Fibroblast of skin of right biceps (primary cell): ENCODE data around the gene NDUFS7.
"Not testable (repeated sequence)": the region's sequence is repeated elsewhere in the genome, so short reads cannot be mapped to it uniquely, and the experiment has no call there.

Experiments
- DNase-seq: peaks from one replicate; pipeline ENCODE4 v3.0.0-alpha.2; 2013

Gene NDUFS7

DNA sequence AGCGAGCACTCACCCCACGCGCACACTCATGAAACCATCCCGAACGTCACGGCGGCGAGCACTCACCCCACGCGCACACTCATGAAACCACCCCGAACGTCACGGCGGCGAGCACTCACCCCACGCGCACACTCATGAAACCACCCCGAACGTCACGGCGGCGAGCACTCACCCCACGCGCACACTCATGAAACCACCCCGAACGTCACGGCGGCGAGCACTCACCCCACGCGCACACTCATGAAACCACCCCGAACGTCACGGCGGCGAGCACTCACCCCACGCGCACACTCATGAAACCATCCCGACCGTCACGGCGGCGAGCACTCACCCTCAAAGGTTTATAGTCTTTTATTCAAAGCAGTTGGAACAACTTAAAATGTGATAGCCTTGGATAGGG, 36.4 kb downstream of the NDUFS7 start:
- DNase-seq: not testable (repeated sequence)

GRCh38 chr19:1420590-1420989, 36.9 kb downstream of the NDUFS7 start:
- no peak for DNase-seq

- DNase-seq: no peak
Observed at GRCh38 chr19:1421218-1421957, 37.7 kb downstream of the NDUFS7 start.

DNA sequence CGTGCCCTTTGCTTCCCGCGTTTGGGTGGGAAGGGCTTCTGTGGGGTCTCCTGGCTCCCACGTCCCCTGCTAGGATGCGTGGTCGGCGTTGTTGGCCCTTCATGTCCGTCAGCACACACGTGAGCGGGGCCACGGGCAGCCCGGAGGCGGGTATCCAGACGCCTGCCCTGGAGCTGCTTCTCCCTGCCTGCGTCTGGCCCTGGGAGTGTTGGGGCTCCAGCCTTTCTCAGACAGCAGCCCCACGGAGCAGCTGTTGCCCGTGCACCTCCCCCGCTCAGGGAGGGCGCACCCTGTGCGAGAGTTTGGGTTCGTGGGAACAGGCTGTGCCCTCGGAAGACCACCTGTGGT, 38.2 kb downstream of the NDUFS7 start:
- DNase-seq: no peak

DNA sequence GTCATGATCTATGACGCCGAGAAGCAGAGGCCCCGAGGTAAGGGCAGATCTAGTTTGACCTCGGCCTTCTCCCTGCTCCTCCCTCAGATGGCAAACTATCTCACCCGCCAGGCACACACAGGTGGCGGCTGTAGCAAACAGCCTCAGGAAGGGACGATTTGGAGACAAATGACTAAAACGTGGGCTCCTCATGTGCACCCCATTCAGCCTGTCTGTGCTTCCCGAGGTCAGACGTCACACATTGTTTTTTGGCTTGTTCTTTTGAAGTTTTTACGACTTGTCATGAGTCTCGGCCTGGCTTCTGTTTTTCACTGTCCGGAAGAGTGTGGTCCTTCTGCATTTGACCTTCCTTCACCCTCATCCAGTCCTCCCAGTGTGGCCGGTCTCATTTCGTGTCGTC, 38.7 kb downstream of the NDUFS7 start:
- no peak for DNase-seq

GRCh38 chr19:1422943-1423342, 39.2 kb downstream of the NDUFS7 start:
- no peak for DNase-seq

GRCh38 chr19:1423436-1424191, 39.9 kb downstream of the NDUFS7 start:
- no peak for DNase-seq

- no peak for DNase-seq
Observed at GRCh38 chr19:1424192-1424955, 40.7 kb downstream of the NDUFS7 start.

GRCh38 chr19:1425102-1425837, 41.6 kb downstream of the NDUFS7 start:
- peak; percentile 27 for DNase-seq

DNA sequence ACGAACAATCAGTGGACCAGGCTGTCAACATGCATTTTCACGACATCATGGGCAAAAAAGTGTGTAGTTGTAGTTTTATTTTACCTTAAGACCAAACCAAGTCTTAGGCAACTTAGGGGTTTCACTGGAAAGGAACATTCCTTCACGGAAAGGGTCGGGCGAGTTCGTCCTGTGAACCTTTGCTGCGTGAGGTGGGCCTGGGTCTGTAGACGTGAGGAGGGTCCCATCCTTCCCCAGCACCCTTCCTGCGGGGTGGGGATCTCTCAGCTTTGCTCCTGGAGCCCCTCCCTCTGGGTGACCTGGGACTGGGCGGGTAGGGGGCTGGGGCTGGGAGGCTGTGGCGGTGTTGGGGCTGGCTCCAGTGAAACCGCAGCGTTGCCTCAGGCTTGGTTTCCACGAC, 42.2 kb downstream of the NDUFS7 start:
- DNase-seq: no peak

GRCh38 chr19:1426736-1427135, 43.0 kb downstream of the NDUFS7 start:
- DNase-seq: no peak

- no peak for DNase-seq
Observed at GRCh38 chr19:1427221-1427920, 43.7 kb downstream of the NDUFS7 start.

DNA sequence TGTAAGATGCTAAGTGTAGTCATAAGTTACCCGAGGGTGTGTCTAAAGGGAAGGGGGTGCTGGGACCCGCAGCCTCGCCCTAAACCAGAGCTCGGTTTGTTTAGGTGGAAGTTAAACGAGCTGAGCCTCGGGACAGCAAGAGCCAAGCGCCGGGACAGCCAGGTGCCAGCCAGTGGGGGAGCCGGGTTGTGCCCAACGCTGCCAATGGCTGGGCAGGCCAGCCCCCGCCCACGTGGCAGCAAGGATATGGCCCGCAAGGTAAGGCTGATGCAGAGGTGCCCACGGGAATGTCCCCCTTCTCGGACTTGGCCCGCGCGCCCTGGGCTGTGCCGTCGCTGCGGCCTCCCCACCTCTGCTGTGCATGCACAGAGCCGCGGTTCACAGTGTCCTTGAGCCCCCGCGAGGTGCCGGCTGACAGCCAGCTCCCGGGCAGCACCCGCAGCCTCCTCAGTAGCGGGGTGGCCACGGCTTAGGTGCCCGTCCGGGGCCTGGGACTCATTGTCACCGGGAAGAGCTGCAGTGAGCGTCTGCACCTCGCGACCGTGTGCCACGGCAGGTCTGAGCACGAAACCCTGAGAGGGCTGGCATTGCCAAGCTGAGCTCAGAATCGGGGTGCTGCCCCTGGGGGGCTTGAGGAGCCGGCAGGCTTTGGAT, 45.2 kb downstream of the NDUFS7 start:
- DNase-seq: no peak

DNA sequence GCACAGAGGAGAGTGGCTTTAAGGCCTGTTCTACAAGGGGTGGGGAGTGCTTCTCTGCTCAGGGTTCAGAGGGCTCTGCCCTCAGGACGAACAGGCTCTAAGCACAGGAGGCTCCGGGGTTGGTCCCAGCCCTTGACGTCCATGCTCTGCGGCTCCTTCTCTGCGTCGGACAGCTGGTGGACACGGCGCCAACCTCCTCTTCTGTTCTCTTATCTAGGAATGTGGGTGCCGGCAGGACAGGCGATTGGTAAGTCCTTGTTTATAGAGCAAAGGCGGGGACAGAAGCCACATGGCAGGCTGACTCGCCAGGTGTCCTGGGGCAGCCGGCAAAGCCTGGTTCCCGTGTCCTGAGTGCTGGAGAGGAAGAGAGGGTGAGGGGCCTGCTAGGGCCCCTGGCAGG, 46.0 kb downstream of the NDUFS7 start:
- DNase-seq: no peak

DNA sequence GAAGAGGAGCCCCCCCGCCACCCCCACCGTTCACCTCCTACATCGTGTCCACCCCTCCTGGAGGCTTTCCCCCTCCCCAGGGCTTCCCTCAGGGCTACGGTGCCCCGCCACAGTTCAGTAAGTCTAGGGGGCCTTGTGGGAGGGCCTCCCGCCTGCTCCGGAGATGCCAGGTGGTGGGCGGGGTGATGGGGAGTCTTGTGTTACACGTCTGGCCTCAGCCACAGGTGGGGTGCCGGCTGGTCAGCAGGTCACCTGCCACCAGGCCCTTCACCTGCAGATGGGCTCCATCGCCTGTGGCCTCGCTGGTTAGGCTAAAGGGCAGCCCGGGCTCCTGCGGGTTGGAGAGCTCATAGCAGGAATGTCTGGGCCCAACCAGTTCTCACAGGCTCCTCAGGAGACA, 46.5 kb downstream of the NDUFS7 start:
- DNase-seq: no peak

- no peak for DNase-seq
Observed at GRCh38 chr19:1431759-1432506, 48.2 kb downstream of the NDUFS7 start.

GRCh38 chr19:1432507-1432887, 48.8 kb downstream of the NDUFS7 start:
- no peak for DNase-seq

- no peak for DNase-seq
Observed at GRCh38 chr19:1433119-1434039, 49.7 kb downstream of the NDUFS7 start.

DNA sequence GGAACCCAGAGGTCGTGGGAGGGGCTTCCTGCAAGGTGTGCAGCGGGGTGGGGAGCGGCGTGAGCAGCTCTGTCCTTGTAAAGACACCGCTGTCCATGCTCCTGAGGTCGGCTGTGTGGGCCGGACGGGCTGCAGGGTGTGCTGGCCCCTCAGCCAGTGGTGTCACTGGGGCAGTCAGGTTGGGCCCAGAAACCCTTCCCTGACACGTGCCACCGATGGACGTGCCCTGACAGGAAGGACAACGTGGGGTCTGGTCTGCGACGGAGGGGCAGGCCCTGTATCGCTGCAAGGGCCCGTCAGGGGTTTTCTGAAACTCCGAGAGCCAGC, 50.3 kb downstream of the NDUFS7 start:
- no peak for DNase-seq

GRCh38 chr19:1434577-1435060, 50.9 kb downstream of the NDUFS7 start:
- DNase-seq: peak; percentile 25
